ENCODE measurements around the gene ZNF521. TPM values are rescaled to one million over a fixed set of nuclear protein-coding genes. Genes with fewer than 3 reads are reported as not detected.

ZNF521 gene
- total and polyA plus RNA-seq, 10 of the 15 experiments (the other 5 are each of a cell fraction or from before 2014, with no cell fraction given) = 0.02 to 0.05 (median 0.04) TPM; not detected in 6

- no peak overlapping the region for H3K4me3 ChIP-seq
- no peak overlapping the region for H3K27ac ChIP-seq (ENCODE audit: control insufficient read depth, insufficient read depth)
- intact Hi-C loops (cut with micrococcal nuclease; ENCODE audit: unreplicated experiment) = no loop called here
- ChIA-PET RAD21 (ENCODE audit: unreplicated experiment) (no interaction called here), SMC1A (ENCODE audit: uncharacterized antibody, unreplicated experiment) (interaction anchor here (0.9 kb wide), 1 partner anchor 11 kb away, joined by 4 read pairs; no protein-coding TSS in a partner anchor), POLR2A (no interaction called here), CTCF (no interaction called here)
- H3K4me1 ChIP-seq (ENCODE audit: control insufficient read depth, insufficient read depth, low read length) = no peaks in the 10 kb centered on the region
- FAIRE-seq (no peak), ATAC-seq (no peak), DNase-seq (ENCODE audit: low read depth, low spot score) (no peak)
- 28% methylated on average over 6 of the region's 6 CpGs for WGBS (ENCODE audit: insufficient coverage, insufficient replicate concordance, low lambda C conversion rate, missing lambda C conversion rate)
- H3K27me3 ChIP-seq (replicated peaks in 1 of 2; ENCODE audit: control insufficient read depth in 2 of 2, insufficient read depth in 2 of 2, low read length in 1 of 2) = no peaks in the 10 kb centered on the region
- H3K79me2 ChIP-seq (ENCODE audit: control insufficient read depth, insufficient read depth, low read length) = no peaks in the 10 kb centered on the region
- in situ Hi-C loops (cut with MboI) = no loop called here
- TF ChIP-seq ASH2L (IDR thresholded peaks at IDR 0.05; ENCODE audit: borderline replicate concordance, low read depth) (no peak), PBX3 (IDR thresholded peaks at IDR 0.05; ENCODE audit: insufficient replicate concordance, low read depth, low read length) (no peak), EZH2 (IDR thresholded peaks at IDR 0.05; ENCODE audit: borderline replicate concordance, control insufficient read depth, low read depth, low read length) (no peak)
- no peaks in the 10 kb centered on the region for H3K36me3 ChIP-seq (ENCODE audit: control insufficient read depth in 2 of 2, insufficient read depth in 2 of 2, low read length in 1 of 2)
- BruUV-seq (replicated peaks) = no TSS peak
- no peak overlapping the region for H3K9ac ChIP-seq (ENCODE audit: control insufficient read depth, insufficient read depth, low read length)
- H2AFZ ChIP-seq (ENCODE audit: control insufficient read depth, low read depth, low read length) = no peak overlapping the region
- no peaks in the 10 kb centered on the region for H4K20me1 ChIP-seq (ENCODE audit: control insufficient read depth, insufficient read depth)
- H3K4me2 ChIP-seq (ENCODE audit: control insufficient read depth, insufficient read depth) = no peak overlapping the region
- H3K9me3 ChIP-seq (replicated peaks; ENCODE audit: control insufficient read depth, insufficient read depth, low read length) = no peaks in the 10 kb centered on the region
These were observed 170.9 kb downstream of the ZNF521 start for GRCh38 chr18:25180973-25181548.

GRCh38 chr18:25177631-25178030 is 174.3 kb downstream of the ZNF521 start:
- ChIA-PET POLR2A (no interaction called here), RAD21 (ENCODE audit: unreplicated experiment) (no interaction called here), SMC1A (ENCODE audit: uncharacterized antibody, unreplicated experiment) (no interaction called here), CTCF (no interaction called here)
- FAIRE-seq (no peak), ATAC-seq (no peak), DNase-seq (ENCODE audit: low read depth, low spot score) (no peak)
- 32% methylated on average over 3 of the region's 3 CpGs for WGBS (ENCODE audit: insufficient coverage, insufficient replicate concordance, low lambda C conversion rate, missing lambda C conversion rate)
- in situ Hi-C loops (cut with MboI) (no loop called here), intact Hi-C loops (cut with micrococcal nuclease; ENCODE audit: unreplicated experiment) (no loop called here)
- H3K4me1 ChIP-seq (ENCODE audit: control insufficient read depth, insufficient read depth, low read length) = no peaks in the 10 kb centered on the region
- H3K27ac ChIP-seq (ENCODE audit: control insufficient read depth, insufficient read depth) = no peak overlapping the region
- no peaks in the 10 kb centered on the region for H3K36me3 ChIP-seq (ENCODE audit: control insufficient read depth in 2 of 2, insufficient read depth in 2 of 2, low read length in 1 of 2)
- H2AFZ ChIP-seq (ENCODE audit: control insufficient read depth, low read depth, low read length) = no peak overlapping the region
- no peak overlapping the region for H3K4me2 ChIP-seq (ENCODE audit: control insufficient read depth, insufficient read depth)
- H4K20me1 ChIP-seq (ENCODE audit: control insufficient read depth, insufficient read depth) = no peaks in the 10 kb centered on the region
- no peaks in the 10 kb centered on the region for H3K27me3 ChIP-seq (replicated peaks in 1 of 2; ENCODE audit: control insufficient read depth in 2 of 2, insufficient read depth in 2 of 2, low read length in 1 of 2)
- H3K4me3 ChIP-seq = no peak overlapping the region
- no peaks in the 10 kb centered on the region for H3K9me3 ChIP-seq (replicated peaks; ENCODE audit: control insufficient read depth, insufficient read depth, low read length)
- H3K79me2 ChIP-seq (ENCODE audit: control insufficient read depth, insufficient read depth, low read length) = no peaks in the 10 kb centered on the region
- no TSS peak for BruUV-seq (replicated peaks)
- H3K9ac ChIP-seq (ENCODE audit: control insufficient read depth, insufficient read depth, low read length) = no peak overlapping the region
- TF ChIP-seq ZNF24 (IDR thresholded peaks at IDR 0.05) (no peak), JUNB (IDR thresholded peaks at IDR 0.05) (no peak), CEBPZ (IDR thresholded peaks at IDR 0.05; ENCODE audit: low read depth, low read length) (no peak), MAX (IDR thresholded peaks at IDR 0.05; ENCODE audit: low read depth, low read length) (no peak), FOXM1 (IDR thresholded peaks at IDR 0.05; ENCODE audit: low read depth, low read length) (no peak), SREBF1 (IDR thresholded peaks at IDR 0.05; ENCODE audit: low read length) (no peak), POU2F2 (IDR thresholded peaks at IDR 0.05; ENCODE audit: borderline replicate concordance, low read depth, low read length) (no peak), YBX1 (IDR thresholded peaks at IDR 0.05) (no peak)
